Measurements from ENCODE around the gene ADAMTS20.

DNA sequence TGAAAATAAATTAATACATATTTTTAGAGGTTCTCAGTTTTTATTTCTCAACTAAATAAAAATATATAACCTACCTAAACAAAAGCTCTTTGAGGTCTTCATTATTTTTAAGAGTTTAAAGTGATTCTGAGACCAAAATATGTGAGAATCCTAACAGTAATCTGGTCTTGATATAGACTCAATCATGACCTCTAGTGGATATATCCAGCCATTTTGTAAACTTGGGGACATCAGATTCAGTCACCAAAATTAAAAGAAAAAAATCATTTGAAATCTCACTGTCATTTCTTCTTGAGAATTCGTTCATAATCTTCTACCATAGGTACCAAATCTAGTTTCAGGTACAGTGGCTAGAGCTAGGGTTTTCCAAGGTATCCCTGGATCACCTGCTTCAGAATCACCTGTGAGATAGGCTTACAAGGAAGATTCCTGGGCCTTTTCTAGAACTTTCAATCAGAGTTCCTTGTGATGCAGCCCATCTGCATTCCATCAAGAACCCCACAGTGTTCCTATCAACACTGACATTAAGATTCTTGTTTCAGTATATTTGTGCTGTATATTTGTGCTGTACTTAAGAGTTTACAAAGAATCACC, 214.9 kb downstream of the ADAMTS20 start:
- TF ChIP-seq EZH2 (IDR thresholded peaks at IDR 0.05; ENCODE audit: insufficient read depth, poor library complexity, severe bottlenecking) = no peak
- no peak for TF ChIP-seq EZH2phosphoT487 (IDR thresholded peaks at IDR 0.05; ENCODE audit: insufficient read depth, low read depth)

Measured in GM23248 (cell line).